ENCODE results near the gene COA1.

The COA1 gene

DNA sequence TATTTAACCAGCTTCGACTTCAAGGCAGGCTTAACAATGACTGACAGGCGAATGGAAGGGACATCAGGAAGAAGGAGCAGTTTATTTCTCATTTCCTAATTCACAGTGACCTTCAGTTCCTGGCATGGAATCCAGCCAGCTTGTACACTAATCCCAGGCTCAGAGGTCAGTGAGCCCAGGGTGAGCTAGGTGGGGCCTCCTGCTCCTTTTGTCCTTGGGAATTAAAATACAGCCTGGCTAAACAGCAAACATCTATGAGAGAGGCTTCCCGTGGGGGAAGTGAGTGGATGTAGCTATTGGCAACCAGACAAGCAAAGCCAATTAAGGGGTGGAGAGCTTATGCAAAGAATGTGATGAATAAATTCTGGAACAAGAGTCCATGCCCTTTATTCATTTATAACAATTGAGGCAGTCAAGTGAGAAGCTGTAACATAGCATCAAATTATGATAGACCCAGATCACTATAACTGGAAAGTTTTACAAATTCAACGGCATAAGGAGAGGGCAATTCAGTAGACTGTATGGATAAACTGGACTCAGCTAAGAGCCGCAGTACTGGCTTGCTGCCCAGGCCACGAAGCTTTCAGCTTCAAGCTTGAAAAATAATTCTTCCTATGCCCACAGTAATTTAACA lies 89.3 kb downstream of the COA1 start:
- DNase-seq: peak; percentile 76
- Histone ChIP-seq H3K27ac (ENCODE audit: low read length, poor library complexity, severe bottlenecking) (peak overlapping the region; percentile 15), H2BK12ac (ENCODE audit: low read length in 2 of 2) (no peak overlapping the region), H2BK120ac (ENCODE audit: low read depth, low read length) (no peak overlapping the region), H3K4me3 (ENCODE audit: insufficient read depth in 1 of 2, low read depth in 1 of 2, low read length in 2 of 2) (peak overlapping the region in 1 of 2 experiments; percentile 15), H3K4ac (ENCODE audit: low read depth in 1 of 2, low read length in 2 of 2) (no peak overlapping the region), H3K9ac (ENCODE audit: low read length) (peak overlapping the region; percentile 67), H2BK15ac (ENCODE audit: low read depth, poor library complexity, severe bottlenecking) (no peak overlapping the region), H3K27me3 (ENCODE audit: control insufficient read depth in 1 of 2, insufficient read depth in 1 of 2, low read length in 2 of 2) (no peaks in the 10 kb centered on the region), H4K8ac (ENCODE audit: low read length) (no peak overlapping the region), H4K91ac (ENCODE audit: low read length) (no peak overlapping the region), H2AFZ (ENCODE audit: low read depth, low read length) (no peak overlapping the region), H3K4me2 (ENCODE audit: low read length, poor library complexity, severe bottlenecking) (no peak overlapping the region), H2AK5ac (ENCODE audit: low read length, severe bottlenecking) (no peak overlapping the region), H3K79me1 (replicated peaks; ENCODE audit: low read length, poor library complexity, severe bottlenecking) (peaks cover 24% of the 10 kb centered on the region), H3K36me3 (ENCODE audit: control insufficient read depth in 1 of 2, insufficient read depth in 2 of 2, low read depth in 1 of 2, low read length in 2 of 2) (peaks cover 38 to 72% of the 10 kb centered on the region in 2 experiments), H3K18ac (ENCODE audit: low read depth in 1 of 2, low read length in 2 of 2) (no peak overlapping the region), H3K4me1 (ENCODE audit: control insufficient read depth, insufficient read depth, low read depth, low read length) (peaks cover 4% of the 10 kb centered on the region), H3K9me3 (ENCODE audit: control insufficient read depth, low read length) (no peaks in the 10 kb centered on the region), H3K14ac (ENCODE audit: low read length in 2 of 2) (no peak overlapping the region), H3K23ac (ENCODE audit: low read length in 2 of 2) (no peak overlapping the region), H2BK5ac (ENCODE audit: low read depth, low read length, poor library complexity, severe bottlenecking) (no peak overlapping the region)
- WGBS: 82% methylated on average over 6 of the region's 6 CpGs

DNA sequence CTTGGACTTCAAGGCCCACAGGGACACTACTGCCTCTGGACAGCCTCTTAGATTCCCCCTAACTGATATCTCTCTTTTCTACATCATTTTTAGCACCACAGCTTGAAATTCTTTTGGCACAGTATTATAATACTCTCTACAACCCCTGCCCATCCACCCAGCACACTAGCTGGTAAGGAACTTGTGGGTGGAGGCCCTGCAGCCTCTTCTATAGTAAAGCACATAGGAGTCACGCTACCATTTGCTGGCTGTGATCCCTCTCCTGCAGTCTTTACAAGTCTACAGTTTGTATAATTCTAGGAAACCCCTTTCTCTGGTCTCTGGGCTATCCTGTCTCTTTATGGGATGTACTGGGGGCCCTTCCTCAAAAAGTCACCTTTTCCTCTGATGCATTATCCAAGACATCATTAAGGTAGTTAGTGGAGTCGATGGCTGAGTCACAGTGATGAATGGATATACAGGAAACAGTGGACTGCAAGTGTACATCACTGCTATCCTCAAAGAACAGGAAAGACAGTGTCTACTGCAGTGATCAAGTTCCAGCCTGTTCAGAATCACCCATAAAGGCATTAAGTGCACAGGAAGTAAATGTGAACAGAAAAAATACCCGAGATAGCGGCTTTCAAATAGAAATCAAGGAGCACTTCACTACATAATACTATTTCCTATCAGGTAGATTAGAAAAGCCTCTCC lies 92.1 kb downstream of the COA1 start:
- no peak overlapping the region for H2BK12ac ChIP-seq (ENCODE audit: low read length in 2 of 2)
- 34% methylated on average over 4 of the region's 4 CpGs for WGBS
- H3K23ac ChIP-seq (ENCODE audit: low read length in 2 of 2): no peak overlapping the region
- no peak overlapping the region for H2BK15ac ChIP-seq (ENCODE audit: low read depth, poor library complexity, severe bottlenecking)
- no peak overlapping the region for H3K9ac ChIP-seq (ENCODE audit: low read length)
- H3K4ac ChIP-seq (ENCODE audit: low read depth in 1 of 2, low read length in 2 of 2): no peak overlapping the region
- H4K91ac ChIP-seq (ENCODE audit: low read length): no peak overlapping the region
- peaks cover 2% of the 10 kb centered on the region for H3K4me1 ChIP-seq (ENCODE audit: control insufficient read depth, insufficient read depth, low read depth, low read length)
- H2BK120ac ChIP-seq (ENCODE audit: low read depth, low read length): no peak overlapping the region
- no peak overlapping the region for H3K4me2 ChIP-seq (ENCODE audit: low read length, poor library complexity, severe bottlenecking)
- H3K79me1 ChIP-seq (replicated peaks; ENCODE audit: low read length, poor library complexity, severe bottlenecking): peaks cover 26% of the 10 kb centered on the region
- DNase-seq: peak; percentile 62
- H3K14ac ChIP-seq (ENCODE audit: low read length in 2 of 2): no peak overlapping the region
- no peak overlapping the region for H3K18ac ChIP-seq (ENCODE audit: low read depth in 1 of 2, low read length in 2 of 2)
- no peak overlapping the region for H2BK5ac ChIP-seq (ENCODE audit: low read depth, low read length, poor library complexity, severe bottlenecking)
- no peak overlapping the region for H4K8ac ChIP-seq (ENCODE audit: low read length)
- H2AK5ac ChIP-seq (ENCODE audit: low read length, severe bottlenecking): no peak overlapping the region
- no peak overlapping the region for H2AFZ ChIP-seq (ENCODE audit: low read depth, low read length)
- peaks cover 31 to 82% of the 10 kb centered on the region in 2 experiments for H3K36me3 ChIP-seq (ENCODE audit: control insufficient read depth in 1 of 2, insufficient read depth in 2 of 2, low read depth in 1 of 2, low read length in 2 of 2)
- H3K27ac ChIP-seq (ENCODE audit: low read length, poor library complexity, severe bottlenecking): no peak overlapping the region
- H3K4me3 ChIP-seq (ENCODE audit: insufficient read depth in 1 of 2, low read depth in 1 of 2, low read length in 2 of 2): no peak overlapping the region
- no peaks in the 10 kb centered on the region for H3K27me3 ChIP-seq (ENCODE audit: control insufficient read depth in 1 of 2, insufficient read depth in 1 of 2, low read length in 2 of 2)
- H3K9me3 ChIP-seq (ENCODE audit: control insufficient read depth, low read length): no peaks in the 10 kb centered on the region

DNA sequence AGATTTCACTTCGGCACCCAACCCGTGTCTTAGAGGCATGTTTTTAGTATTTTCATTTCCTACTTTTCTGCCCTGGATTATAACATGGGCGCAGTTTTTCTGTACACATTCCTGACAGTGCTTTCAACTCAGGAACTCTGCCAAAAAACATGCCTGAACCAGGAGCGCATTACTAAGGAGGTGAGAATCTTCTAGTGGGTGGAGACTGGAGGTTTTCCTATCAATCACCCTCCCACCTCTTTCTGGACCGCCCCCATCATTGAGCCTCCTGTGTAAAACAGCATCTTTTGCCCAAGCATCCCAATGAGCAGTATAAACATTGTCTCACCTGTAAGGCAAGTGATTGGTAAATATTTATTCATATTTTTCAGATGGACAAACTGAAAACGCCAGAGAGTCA lies 93.2 kb downstream of the COA1 start:
- Histone ChIP-seq H3K4me1 (ENCODE audit: control insufficient read depth, insufficient read depth, low read depth, low read length) (peaks cover 2% of the 10 kb centered on the region), H2BK15ac (ENCODE audit: low read depth, poor library complexity, severe bottlenecking) (no peak overlapping the region), H3K4me3 (ENCODE audit: insufficient read depth in 1 of 2, low read depth in 1 of 2, low read length in 2 of 2) (no peak overlapping the region), H2BK5ac (ENCODE audit: low read depth, low read length, poor library complexity, severe bottlenecking) (no peak overlapping the region), H3K23ac (ENCODE audit: low read length in 2 of 2) (no peak overlapping the region), H3K14ac (ENCODE audit: low read length in 2 of 2) (no peak overlapping the region), H4K8ac (ENCODE audit: low read length) (no peak overlapping the region), H3K36me3 (ENCODE audit: control insufficient read depth in 1 of 2, insufficient read depth in 2 of 2, low read depth in 1 of 2, low read length in 2 of 2) (peaks cover 22 to 86% of the 10 kb centered on the region in 2 experiments), H3K27ac (ENCODE audit: low read length, poor library complexity, severe bottlenecking) (no peak overlapping the region), H2AK5ac (ENCODE audit: low read length, severe bottlenecking) (no peak overlapping the region), H3K79me1 (replicated peaks; ENCODE audit: low read length, poor library complexity, severe bottlenecking) (peaks cover 24% of the 10 kb centered on the region), H4K91ac (ENCODE audit: low read length) (no peak overlapping the region), H3K9me3 (ENCODE audit: control insufficient read depth, low read length) (no peaks in the 10 kb centered on the region), H3K4ac (ENCODE audit: low read depth in 1 of 2, low read length in 2 of 2) (no peak overlapping the region), H2BK12ac (ENCODE audit: low read length in 2 of 2) (no peak overlapping the region), H2AFZ (ENCODE audit: low read depth, low read length) (no peak overlapping the region), H3K18ac (ENCODE audit: low read depth in 1 of 2, low read length in 2 of 2) (no peak overlapping the region), H2BK120ac (ENCODE audit: low read depth, low read length) (no peak overlapping the region), H3K27me3 (ENCODE audit: control insufficient read depth in 1 of 2, insufficient read depth in 1 of 2, low read length in 2 of 2) (no peaks in the 10 kb centered on the region), H3K9ac (ENCODE audit: low read length) (no peak overlapping the region), H3K4me2 (ENCODE audit: low read length, poor library complexity, severe bottlenecking) (no peak overlapping the region)
- 96% methylated on average over 3 of the region's 6 CpGs for WGBS
- DNase-seq: no peak

DNA sequence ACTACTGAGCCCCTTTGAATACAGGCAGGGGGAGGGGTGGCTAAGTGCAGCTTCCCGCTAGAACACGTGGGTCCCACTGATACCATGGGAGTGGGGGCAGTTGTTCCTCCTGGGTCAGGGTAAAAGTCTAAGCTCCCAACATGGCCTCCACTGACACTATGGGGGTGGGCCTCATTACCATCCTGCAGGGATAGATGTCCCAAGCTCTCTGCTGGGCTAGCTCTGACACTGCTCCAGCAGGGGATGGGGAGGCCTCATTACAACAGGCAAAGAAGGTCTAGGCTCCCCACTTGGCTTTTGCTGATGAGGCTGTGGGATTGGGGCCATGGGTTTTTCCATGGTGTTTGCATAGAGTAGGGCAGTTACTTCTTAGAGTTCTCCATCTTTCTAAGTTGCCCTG lies 94.9 kb downstream of the COA1 start:
- Histone ChIP-seq H3K4me1 (ENCODE audit: control insufficient read depth, insufficient read depth, low read depth, low read length) (no peaks in the 10 kb centered on the region), H2BK12ac (ENCODE audit: low read length in 2 of 2) (no peak overlapping the region), H3K4me2 (ENCODE audit: low read length, poor library complexity, severe bottlenecking) (no peak overlapping the region), H4K8ac (ENCODE audit: low read length) (no peak overlapping the region), H3K9ac (ENCODE audit: low read length) (no peak overlapping the region), H2BK120ac (ENCODE audit: low read depth, low read length) (no peak overlapping the region), H2BK5ac (ENCODE audit: low read depth, low read length, poor library complexity, severe bottlenecking) (no peak overlapping the region), H3K14ac (ENCODE audit: low read length in 2 of 2) (no peak overlapping the region), H3K36me3 (ENCODE audit: control insufficient read depth in 1 of 2, insufficient read depth in 2 of 2, low read depth in 1 of 2, low read length in 2 of 2) (peaks cover 16 to 94% of the 10 kb centered on the region in 2 experiments), H3K27me3 (ENCODE audit: control insufficient read depth in 1 of 2, insufficient read depth in 1 of 2, low read length in 2 of 2) (no peaks in the 10 kb centered on the region), H3K4me3 (ENCODE audit: insufficient read depth in 1 of 2, low read depth in 1 of 2, low read length in 2 of 2) (no peak overlapping the region), H3K23ac (ENCODE audit: low read length in 2 of 2) (no peak overlapping the region), H4K91ac (ENCODE audit: low read length) (no peak overlapping the region), H3K79me1 (replicated peaks; ENCODE audit: low read length, poor library complexity, severe bottlenecking) (peaks cover 23% of the 10 kb centered on the region), H3K27ac (ENCODE audit: low read length, poor library complexity, severe bottlenecking) (no peak overlapping the region), H3K9me3 (ENCODE audit: control insufficient read depth, low read length) (no peaks in the 10 kb centered on the region), H3K4ac (ENCODE audit: low read depth in 1 of 2, low read length in 2 of 2) (no peak overlapping the region), H2BK15ac (ENCODE audit: low read depth, poor library complexity, severe bottlenecking) (no peak overlapping the region), H2AK5ac (ENCODE audit: low read length, severe bottlenecking) (no peak overlapping the region), H2AFZ (ENCODE audit: low read depth, low read length) (no peak overlapping the region), H3K18ac (ENCODE audit: low read depth in 1 of 2, low read length in 2 of 2) (no peak overlapping the region)
- DNase-seq: no peak
- WGBS: 100% methylated on average over 2 of the region's 2 CpGs

Data from mesenchymal stem cell (in vitro differentiated cells and primary cell).